Measurements from ENCODE around the gene PRR18.

The PRR18 gene

DNA sequence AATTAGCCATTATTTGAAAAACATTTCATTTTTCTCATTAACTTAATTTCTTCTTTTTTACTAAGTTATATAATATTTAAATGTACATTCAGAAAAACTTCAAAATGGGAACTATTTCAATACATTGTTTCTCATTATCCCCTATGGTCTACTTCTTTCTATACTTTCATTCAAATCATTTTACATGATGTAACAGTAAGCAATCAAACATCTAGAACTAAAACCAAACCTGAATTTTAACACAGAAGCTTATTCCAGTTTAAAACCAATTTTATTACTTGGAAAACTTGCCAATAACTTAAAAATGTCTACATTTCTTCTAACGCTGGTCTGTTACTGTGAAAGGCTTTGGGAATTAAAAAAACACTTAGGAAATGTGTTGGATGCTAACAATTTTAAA, 4.6 kb upstream of the PRR18 start:
- TF ChIP-seq, protein P1, sequence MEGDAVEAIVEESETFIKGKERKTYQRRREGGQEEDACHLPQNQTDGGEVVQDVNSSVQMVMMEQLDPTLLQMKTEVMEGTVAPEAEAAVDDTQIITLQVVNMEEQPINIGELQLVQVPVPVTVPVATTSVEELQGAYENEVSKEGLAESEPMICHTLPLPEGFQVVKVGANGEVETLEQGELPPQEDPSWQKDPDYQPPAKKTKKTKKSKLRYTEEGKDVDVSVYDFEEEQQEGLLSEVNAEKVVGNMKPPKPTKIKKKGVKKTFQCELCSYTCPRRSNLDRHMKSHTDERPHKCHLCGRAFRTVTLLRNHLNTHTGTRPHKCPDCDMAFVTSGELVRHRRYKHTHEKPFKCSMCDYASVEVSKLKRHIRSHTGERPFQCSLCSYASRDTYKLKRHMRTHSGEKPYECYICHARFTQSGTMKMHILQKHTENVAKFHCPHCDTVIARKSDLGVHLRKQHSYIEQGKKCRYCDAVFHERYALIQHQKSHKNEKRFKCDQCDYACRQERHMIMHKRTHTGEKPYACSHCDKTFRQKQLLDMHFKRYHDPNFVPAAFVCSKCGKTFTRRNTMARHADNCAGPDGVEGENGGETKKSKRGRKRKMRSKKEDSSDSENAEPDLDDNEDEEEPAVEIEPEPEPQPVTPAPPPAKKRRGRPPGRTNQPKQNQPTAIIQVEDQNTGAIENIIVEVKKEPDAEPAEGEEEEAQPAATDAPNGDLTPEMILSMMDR (IDR thresholded peaks at IDR 0.05; ENCODE audit: control insufficient read depth, insufficient read depth, low read depth, low read length, missing control alignments) = no peak
- DNase-seq (ENCODE audit: low read depth) = no peak
- no peak overlapping the region for H3K4me3 ChIP-seq (ENCODE audit: control insufficient read depth, low read depth, low read length)

DNA sequence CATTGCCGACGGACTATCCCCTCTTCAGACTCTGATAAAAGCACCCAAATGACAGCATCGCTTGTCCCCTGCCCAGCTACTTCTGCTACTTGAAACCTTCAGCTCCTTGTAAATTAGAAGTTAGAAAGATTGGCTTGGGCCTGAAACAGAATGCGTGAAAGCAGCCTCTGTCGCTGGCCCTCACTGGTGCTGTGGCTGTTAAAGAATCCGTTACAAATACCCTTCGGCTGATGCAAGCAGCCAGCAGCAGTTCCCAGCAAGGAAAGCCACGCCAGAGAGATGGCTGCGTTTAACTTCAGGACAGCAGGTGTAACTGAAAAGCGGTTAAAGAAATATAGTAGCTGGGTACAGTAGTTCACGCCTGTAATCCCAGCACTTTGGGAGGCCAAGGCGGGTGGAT, 2.4 kb upstream of the PRR18 start:
- no peak overlapping the region for H3K4me3 ChIP-seq (ENCODE audit: control insufficient read depth, low read depth, low read length)
- TF ChIP-seq, protein P1 (IDR thresholded peaks at IDR 0.05; ENCODE audit: control insufficient read depth, insufficient read depth, low read depth, low read length, missing control alignments) = no peak
- no peak for DNase-seq (ENCODE audit: low read depth)

DNA sequence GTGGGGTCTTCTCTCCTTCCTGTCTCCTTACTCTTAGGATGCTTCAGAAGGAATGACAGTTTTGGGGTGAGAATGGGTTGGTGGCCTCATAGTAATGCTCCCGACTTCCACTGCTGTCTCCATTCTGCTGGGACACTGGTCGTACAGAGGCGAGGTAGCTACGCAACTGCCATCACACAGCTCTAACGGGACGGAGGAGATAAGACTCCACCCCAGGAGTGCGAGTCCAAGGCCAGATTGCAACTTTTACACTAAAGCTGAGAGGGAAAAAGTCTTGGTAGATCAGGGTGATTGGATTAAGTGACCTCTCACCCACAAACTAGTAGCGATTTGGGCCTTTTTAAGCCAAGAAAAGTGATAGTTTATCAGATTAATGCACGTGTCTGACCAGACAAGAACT, 1.8 kb upstream of the PRR18 start:
- TF ChIP-seq, protein P1 (IDR thresholded peaks at IDR 0.05; ENCODE audit: control insufficient read depth, insufficient read depth, low read depth, low read length, missing control alignments) = no peak
- DNase-seq (ENCODE audit: low read depth) = no peak
- no peak overlapping the region for H3K4me3 ChIP-seq (ENCODE audit: control insufficient read depth, low read depth, low read length)

DNA sequence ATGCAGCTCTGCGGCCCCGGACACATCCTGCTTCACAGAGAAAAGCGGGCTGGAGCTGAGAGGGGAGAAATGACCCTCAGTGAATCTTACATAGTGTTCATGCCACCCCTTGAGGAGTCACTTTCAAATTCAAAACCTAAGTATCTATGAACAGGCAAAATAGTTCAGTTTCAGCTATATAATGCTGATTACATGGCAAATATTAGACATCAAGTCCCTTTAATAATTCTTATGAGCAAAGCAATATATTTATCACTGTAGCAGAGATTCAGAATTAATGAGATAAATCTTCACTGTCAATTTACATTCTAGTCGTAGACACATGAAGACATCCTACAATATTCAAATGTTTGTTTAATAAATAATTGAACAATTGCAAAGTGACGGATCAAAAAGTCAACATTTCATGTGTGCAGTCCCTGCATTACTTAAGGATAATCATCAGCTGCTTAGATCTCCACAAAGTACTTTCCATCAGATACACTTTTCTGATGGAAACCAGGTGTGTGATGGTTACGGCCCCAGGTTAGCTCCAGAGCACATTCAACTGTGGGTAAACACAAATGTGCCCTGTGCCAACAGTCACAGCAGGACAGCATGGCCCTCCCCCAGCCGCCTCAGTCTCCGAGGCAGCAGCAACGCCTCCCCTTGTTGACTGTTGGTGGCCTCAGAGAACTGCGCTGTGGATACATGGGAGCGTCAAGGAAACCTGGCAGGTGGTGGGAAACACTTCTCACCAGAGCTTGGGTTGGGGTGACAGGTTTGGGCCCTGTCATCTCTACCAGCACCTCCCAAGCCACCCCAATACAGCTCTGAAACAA, 787 bp upstream of the PRR18 start:
- TF ChIP-seq, protein P1 (IDR thresholded peaks at IDR 0.05; ENCODE audit: control insufficient read depth, insufficient read depth, low read depth, low read length, missing control alignments) = no peak
- H3K4me3 ChIP-seq (ENCODE audit: control insufficient read depth, low read depth, low read length) = no peak overlapping the region
- no peak for DNase-seq (ENCODE audit: low read depth)

DNA sequence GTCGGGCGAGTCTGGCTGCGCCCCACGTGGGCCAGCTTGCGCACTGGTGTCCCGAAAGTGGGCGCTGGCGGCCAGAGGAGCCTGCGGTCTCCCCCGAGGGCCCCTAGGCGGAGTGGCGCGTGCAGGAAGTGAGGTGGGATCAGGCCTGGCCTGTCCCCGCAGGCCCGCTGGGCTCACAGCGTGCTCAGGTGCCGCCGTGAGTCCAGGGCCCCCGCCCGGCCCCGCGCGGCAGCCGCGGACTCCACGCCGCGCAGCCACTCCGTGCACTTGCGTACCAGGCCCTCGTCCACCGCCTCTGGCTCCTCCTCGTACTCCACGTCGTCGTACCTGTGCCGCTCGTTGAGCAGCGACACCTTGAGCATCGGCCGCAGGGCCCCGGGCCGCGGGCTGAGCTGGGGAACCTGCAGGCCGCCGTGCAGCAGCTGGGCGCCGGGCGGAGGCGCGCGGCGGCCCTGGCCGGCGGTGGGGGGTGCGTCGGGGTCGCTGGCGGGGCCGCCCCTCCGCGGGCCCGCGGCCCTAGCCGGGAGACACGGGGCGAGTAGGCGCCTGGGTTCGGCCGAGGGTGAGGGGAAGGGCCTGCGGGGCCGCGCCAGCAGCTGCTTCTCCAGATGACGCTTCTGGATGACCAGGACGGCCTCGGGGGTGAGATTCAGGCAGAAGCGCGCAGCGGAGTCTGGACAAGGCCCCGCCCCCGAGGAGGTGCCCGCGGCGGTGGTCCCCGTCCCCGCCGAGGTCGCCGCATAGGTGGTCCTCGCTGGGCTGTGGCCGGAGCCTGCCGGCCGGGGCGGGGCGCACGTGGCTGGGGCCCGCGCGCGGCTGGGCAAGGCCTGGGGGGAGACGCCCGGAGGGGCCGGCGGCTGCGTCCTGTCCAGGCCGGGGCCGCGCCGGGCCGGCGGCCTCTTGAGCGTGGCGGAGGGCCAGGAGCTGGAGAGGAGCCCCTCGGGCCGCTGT, 835 bp downstream of the PRR18 start:
- TF ChIP-seq, protein P1 (IDR thresholded peaks at IDR 0.05; ENCODE audit: control insufficient read depth, insufficient read depth, low read depth, low read length, missing control alignments) = no peak
- no peak overlapping the region for H3K4me3 ChIP-seq (ENCODE audit: control insufficient read depth, low read depth, low read length)
- DNase-seq (ENCODE audit: low read depth) = no peak

DNA sequence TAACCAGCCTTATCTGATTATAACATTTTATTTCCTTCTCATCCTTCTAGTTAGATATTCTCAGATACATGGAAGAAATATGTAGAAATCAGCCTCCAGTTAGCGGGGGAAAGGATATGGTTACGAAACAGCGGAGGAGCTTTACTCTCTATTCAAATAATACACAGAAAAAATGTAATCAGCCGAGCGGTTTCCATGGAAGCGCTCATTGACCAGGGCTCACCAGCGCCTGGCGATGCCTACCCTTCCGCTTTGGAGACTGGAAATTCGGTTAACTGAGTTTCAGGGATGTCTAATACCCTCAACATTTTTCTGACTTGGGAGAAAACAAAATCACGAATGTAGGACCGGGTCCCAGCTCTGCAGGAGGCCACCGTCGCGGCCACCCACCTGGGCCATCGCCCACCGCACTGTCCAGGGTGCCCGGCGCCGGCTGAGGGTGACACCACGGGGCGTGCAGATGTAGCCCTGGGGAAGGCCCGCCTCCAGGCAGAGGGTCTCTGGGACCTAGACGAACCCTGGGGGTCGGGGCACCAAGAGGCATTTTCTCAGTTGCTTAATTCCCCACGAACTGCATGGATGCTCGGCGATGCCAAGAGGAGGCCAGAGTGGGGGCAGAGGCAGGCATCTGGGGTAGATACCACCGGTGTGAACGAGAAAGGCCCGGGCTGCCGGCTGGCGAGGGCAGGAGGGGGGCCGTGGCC, 1.7 kb downstream of the PRR18 start:
- no peak for DNase-seq (ENCODE audit: low read depth)
- H3K4me3 ChIP-seq (ENCODE audit: control insufficient read depth, low read depth, low read length) = no peak overlapping the region
- TF ChIP-seq, protein P1 (IDR thresholded peaks at IDR 0.05; ENCODE audit: control insufficient read depth, insufficient read depth, low read depth, low read length, missing control alignments) = no peak

All from AG09309 (cell line).